IPS-11a (cell line): Measurements from ENCODE around the gene UBAC2.
A peak's percentile ranks its signal among the peaks of the same experiment; 100 is the strongest.

Experiments
- H3K4me3 ChIP-seq: one replicate; pipeline ENCODE4 v1.5.1; 2013; ENCODE audit warnings: low read depth, low read length, control low read depth

Gene UBAC2, protein sequence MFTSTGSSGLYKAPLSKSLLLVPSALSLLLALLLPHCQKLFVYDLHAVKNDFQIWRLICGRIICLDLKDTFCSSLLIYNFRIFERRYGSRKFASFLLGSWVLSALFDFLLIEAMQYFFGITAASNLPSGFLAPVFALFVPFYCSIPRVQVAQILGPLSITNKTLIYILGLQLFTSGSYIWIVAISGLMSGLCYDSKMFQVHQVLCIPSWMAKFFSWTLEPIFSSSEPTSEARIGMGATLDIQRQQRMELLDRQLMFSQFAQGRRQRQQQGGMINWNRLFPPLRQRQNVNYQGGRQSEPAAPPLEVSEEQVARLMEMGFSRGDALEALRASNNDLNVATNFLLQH

DNA sequence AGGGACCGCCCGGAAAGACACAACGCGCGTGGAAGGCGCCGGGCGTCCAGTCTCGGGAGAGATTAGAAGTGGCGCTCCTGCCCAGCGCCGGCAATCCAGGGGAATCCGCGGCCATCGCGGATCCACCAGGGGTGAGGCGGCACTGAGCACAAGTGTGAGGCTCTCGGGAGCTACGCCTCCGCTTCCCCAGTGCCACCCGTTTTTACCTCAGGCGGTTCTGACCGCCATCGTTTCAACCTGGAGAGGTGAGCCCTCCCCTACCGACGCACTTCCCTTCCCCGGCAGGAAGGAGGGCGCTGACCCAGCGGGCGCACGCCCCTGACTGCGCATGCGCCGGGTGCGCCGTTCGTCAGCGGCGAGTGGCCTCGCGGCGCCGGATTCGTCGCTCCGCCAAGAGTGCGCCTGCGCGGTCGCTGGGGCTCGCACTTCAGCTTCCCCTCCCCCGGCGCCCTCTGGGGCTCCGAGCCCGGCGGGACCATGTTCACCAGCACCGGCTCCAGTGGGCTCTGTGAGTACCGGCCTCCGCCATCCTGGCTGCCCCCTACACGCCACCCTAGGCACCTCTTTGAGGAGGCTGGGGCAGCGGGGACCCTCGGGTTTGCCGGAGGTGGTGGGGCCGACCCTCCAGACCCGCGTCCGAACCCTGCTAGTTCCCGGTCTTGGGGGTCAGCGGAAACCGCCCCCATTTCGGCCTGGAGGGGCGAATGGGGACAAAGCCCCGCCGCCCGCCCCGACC, at the start of gene UBAC2:
UBAC2 (plus strand) TSS at position 423 of the 736 bp plus-strand sequence; CDS start at position 478, 55 bp downstream.
- peak within 1 kb of the TSS; percentile 97 for H3K4me3 ChIP-seq

DNA sequence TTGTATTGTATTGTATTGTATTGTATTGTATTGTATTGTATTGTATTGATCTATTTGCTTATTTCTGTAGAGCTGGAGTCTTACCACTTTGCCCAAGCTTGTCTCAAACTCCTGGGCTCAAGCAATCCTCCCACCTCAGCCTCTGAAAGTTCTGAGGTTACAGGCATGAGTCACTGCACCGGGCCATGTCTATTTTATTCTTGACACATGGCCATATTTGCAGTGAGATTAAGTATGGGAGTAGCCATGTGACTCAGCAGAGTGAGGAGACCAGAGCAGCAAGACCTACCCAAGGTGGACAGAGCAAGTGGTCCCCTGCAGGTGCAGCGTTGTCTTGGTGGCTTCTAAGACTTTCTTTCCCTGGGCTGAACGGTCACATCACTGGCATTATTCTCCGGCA, 49.1 kb upstream of the UBAC2 start:
- H3K4me3 ChIP-seq: no peak overlapping the region

DNA sequence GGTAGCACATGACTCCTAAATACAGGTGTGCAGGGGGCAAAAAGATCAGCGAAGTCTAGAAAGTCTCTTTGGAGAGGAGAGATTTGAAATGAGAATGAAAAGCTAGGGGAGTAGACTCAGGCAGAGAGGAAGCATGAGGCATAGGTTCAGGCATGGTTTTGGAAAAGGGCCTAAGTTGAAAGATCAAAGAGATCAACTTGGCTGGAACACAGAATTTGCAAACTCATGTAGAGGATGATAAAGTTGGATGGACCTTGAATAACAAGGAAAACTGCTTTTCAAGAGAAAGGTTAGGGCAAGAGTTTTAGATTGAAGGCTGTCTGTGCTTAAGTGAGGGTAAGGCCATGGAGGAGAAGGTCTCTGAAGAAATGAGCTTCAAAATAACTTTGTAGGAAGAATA, 47.4 kb upstream of the UBAC2 start:
- H3K4me3 ChIP-seq: no peak overlapping the region

DNA sequence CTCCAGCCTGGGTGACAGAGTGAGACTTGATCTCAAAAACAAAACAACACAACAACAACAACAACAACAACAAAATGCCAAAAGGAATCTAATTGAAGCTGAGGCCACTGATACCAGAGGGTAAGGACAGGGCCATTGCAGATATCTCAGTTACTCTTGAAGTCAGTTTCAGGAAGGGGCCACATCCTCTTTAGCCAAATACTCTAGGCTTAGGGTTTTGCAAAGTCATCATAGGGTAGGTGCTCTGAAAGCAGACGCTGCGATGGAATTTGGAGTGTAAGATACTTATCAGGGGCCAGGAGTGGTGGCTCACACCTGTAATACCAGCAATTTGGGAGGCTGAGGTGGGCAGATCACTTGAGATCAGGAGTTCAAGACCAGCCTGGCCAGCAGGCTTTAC, 46.6 kb upstream of the UBAC2 start:
- H3K4me3 ChIP-seq: no peak overlapping the region

DNA sequence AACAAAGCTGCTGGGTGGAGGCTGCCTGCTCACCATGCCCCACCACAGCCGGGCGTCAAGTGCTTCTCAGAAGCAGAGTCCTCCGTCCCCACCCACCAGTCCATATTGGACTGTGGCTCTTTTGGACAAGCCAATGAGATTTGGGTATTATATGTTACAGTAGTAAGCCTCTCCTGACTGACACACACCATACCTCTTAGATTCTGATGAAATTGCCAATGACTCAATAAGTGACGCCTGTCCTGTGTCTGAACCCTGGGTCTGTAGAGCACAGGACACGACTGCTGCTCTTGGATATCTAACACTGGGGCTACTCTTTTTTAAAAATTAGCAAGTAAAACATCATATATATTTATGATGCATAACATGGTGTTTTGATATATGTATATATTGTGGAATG, 44.8 kb upstream of the UBAC2 start:
- no peak overlapping the region for H3K4me3 ChIP-seq

DNA sequence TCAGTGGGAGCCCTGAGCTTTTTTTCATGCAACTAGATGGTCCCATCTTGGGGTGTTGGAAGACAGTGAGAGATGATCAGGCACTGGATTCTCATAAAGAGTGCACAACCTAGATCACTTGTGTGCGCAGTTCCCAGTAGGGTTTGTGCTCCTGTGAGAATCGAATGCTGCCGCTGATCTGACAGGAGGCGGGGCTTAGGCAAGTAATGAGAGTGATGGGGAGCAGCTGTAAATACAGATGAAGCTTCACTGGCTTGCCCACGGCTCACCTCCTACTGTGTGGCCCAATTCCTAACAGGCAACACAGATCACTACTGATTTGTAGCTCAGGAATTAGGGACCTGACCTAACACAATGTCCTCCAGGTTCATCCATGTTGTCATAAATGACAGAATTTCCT, 43.6 kb upstream of the UBAC2 start:
- H3K4me3 ChIP-seq: no peak overlapping the region

DNA sequence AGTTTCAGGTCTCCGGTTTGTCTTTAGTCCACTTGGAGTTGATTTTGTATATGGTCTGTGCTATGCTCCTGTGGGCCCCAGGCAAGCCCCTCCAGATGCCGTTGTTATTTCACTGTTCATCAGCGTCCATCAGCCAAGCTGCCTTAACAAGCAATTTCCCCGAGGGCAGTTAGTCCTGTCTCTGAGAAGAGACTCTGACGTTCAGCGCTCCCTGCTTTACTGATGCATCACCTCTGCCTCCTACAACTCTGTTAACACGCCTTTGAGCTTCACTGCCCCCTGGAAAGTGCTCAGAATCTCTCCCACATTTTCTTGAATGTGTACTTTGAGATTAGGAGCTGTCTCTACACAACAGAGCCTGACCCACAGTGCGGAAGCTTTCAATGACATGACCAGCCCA, 41.8 kb upstream of the UBAC2 start:
- no peak overlapping the region for H3K4me3 ChIP-seq

DNA sequence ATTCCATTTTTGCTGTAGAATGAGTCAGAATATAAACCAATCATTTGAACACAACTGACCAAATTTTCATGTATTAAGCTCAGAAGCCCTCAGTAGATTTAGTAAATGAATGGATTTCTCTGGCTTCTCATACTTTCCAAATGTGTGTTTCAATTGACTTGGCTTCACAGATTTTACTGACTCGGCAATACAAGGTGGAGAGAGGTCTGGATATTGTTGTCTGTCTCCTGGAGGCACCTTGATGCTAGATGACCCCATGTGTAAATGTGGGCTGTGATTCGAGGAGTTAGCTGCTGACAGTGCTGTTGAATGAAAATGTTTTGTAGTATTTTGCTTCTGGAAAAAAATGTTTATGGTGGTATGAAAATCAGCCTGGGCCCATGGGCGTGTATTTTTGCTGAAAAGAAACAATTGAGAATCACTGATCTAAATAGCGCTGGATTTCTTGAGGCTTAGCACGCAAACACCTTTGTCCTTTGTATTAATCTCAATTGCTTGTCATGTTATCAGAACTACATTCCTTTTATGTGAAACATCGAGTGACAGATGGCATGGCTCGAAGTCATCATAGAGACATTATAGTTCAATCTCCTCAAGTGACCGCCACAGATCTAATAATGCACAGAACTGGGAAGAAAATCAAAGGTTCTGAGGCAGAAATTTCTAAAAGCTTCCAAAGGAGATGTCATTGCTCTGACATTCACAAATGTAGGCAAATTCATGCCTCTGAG, 41.2 kb upstream of the UBAC2 start:
- no peak overlapping the region for H3K4me3 ChIP-seq

DNA sequence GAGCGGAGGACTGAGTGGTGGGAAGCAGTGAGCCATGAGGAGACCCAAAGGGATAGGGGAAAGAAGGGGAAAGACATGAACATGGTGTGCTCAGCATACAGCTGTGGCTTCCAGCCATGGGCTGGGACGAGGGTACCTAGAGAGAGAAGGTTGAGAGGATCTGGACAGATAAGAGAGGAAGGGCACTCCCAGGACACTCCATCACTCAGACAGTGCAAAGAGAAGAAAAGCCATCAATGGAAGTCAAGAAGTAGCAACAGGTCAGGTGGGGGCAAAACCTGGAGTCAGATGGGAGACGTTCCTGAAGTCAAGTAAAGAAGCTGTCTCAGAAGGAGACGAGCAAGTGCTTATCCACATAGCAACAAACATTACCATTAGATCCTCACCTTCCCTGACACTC, 40.2 kb upstream of the UBAC2 start:
- H3K4me3 ChIP-seq: no peak overlapping the region

DNA sequence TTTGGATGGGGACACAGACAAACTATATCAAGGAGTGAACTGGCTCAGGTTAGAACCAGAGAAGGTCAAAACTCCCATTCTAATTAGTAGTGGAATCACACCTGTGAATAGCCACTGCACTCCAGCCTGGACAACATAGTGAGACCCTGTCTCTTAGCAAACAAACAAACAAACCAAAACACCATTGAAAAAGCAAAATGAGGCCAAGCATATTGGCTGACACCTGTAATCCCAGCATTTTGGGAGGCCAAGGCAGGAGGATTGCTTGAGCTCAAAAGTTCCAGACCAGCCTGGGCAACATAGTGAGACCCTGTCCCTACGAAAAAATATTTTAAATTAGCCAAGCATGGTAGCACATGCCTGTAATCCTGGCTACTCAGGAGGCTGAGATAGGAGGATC, 39.1 kb upstream of the UBAC2 start:
- H3K4me3 ChIP-seq: no peak overlapping the region

DNA sequence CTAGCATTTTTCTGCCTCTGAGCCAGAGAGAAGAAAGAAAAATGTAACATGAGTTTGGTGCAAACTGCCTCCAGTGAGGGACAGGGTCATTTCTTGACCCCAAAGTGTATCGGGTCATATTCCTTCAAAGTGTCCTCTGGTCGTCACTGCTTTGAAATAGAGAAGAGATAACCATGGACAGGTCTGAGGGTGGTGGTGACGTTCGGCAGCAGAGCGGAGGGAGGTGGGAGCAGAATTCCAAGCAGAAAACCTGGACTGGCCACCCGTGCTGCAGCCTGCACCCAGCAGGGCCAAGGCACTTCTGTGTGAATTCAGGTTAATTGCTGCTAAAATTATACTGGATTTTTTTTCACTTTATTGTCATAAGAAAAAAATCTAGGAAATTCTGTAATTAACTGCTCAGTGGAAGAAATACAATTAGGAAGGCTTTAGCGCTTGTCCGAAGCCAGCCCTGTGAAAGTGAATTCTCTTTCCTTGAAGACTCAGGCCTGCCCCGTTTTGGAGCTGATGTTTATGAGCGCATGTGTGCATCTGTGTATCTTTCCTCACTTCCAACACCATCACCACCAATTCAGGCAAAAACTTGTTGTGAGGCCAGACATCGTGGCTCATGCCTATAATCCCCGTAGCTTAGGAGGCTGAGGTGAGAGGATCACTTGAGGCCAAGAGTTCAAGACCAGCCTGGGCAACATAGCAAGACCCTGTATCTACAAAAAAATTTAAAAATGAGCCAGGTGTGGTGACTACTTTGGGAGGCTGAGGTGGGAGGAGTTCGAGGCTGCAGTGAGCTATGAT, 37.9 kb upstream of the UBAC2 start:
- no peak overlapping the region for H3K4me3 ChIP-seq

DNA sequence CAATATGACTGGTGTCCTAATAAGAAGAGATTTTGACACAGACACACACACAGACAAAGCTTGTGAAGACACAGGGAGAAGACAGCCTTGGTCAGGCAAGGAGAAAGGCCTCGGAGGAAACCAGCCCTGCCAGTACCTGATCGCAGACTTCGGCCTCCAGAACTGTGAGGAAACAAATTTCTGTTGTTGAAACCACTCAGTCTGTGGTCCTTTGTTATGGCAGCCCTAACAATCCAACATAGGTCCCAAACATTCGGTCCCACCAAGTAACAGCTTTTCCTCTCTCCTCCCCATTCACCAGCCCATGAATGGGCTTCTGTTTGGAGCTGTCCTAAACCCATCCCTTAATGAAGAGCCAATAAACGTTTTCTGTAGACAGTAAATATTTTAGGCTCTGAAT, 36.4 kb upstream of the UBAC2 start:
- H3K4me3 ChIP-seq: no peak overlapping the region

DNA sequence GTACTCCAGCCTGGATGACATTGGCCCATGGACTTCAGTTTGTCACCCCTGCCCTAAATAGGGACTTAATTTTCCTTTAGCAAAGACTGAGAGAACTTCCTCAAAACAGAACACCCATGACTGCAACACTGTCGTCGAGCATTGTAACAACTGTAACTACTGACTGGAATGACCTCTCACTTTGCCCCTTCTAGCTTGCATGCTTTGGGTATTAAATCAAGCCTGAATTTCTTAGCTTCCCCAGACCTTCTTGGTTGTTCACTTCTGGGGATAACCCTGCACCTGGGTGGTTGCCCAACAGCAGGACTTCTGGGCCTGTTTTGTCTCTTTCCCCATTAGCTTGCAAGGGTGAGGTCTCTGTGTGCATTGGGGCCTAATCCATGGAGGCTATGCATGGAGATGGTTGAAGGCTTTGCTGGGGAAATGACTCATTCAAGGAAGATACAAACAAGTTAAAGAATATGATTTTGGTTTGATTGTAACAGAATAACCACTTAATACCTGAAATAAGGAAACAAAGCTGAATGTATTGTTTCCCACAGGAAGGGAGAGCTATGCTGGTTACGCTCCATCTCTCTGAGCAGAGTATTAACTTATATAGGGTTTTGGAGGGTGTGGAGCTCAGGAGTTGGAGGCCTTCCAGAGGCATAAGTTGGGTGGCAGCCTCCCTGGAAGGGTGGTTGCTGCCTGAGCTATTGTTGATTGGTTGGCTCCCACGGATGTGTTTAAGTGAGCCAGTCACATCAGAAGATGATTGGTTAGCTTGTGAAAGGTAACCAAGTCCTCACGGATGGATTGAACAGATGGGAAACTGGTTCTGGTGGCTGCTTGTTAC, 34.7 kb upstream of the UBAC2 start:
- H3K4me3 ChIP-seq: no peak overlapping the region

DNA sequence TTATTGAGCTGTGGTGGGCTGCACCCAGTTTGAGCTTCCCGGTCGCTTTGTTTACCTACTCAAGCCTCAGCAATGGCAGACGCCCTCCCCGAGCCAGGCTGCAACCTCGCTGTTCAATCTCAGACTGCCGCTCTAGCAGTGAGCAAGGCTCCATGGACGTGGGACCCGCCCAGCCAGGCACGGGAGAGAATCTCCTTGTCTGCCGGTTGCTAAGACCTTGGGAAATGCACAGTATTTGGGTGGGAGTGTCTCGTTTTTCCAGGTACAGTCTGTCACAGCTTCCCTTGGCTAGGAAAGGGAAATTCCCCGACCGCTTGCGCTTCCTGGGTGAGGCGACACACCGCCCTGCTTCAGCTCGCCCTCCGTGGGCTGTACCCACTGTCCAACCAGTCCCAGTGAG, 27.7 kb upstream of the UBAC2 start:
- no peak overlapping the region for H3K4me3 ChIP-seq

DNA sequence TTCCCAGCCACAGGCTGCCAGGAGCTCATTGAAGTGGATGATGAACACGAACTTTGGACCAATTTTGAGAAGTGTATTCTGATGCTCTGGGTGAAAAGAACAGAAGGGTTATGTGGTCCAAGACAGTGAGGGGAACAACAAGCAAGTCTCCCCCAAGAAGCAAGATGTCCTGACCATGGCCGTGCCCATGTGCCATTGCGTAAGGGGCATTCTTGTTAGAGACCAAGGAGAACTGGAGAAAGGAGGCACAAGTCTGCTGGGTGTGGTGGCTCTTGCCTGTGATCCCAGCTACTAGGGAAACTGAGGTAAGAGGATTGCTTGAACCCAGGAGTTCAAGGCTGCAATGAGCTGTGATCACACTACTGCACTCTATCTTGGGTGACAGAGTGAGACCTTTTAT, 27.0 kb upstream of the UBAC2 start:
- H3K4me3 ChIP-seq: no peak overlapping the region

DNA sequence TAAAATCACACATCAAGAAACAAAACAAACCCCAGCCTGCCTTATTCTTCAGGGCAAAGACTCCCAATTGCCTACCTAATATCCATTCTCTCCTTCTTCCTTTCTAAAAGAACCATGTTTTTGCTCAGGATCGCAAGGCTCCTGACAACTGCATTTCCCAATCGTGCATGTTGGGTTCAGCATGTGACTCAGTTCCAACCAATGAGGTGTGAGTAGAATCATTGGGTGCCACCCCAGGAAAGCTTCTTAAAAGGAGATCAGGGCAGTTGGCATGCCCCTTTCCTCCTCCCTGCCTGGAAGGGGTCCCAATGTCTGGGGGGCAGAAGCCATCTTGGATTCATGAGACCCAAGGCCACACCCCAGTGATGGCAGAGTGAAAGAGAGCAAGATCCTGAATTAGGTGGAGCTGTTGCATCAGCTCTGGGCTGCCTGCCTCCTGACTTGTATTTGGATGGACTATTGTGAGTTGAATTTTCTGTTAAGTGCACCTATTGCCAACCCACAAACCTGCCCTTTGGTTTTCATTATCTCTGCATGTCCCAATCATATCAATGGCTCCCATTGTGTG, 26.0 kb upstream of the UBAC2 start:
- no peak overlapping the region for H3K4me3 ChIP-seq

DNA sequence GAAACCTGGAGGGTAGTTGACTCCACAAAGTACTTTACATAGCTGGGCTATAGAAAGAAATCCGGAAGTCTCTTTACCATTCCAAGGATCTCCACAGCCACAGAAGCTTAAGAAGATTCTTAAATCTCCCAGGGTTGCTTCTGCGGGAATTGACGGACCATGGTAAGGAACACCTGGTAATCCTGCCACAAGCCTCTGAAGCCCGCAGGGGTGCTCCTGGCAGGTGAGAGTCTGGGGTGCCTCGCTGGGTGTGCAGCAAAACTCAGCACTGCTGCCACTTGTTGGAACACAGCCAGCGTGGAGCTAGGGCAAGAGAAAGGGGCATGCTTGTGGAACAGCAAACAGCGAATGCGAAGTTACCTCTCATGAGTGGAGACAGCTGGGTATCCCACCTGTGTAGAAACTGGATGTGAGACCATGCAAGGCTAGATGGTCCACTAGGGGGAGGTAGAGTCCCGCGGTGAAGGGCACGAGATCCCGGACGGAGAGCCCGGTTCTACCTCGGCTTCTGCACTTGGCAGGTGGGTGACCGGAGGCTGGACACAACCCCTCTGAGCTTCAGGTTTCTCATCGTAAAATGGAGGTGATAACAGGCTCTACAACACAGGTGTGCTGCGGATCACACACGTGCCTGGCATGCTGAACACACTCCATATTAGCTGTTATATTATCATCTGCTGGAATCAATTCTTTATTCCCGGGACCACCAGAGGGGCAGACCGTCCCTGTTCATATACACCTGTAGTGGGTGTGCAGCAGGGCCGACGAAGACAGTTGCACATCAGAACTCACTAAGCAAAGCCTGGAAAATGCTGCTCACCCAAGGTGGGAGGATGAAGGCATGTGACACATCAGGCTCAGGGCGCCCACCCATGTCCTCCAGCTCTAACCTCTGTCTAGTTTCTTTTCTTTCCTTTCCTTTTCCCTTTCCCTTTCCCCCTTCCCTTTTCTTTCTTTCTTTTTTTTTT, 24.1 kb upstream of the UBAC2 start:
- no peak overlapping the region for H3K4me3 ChIP-seq

DNA sequence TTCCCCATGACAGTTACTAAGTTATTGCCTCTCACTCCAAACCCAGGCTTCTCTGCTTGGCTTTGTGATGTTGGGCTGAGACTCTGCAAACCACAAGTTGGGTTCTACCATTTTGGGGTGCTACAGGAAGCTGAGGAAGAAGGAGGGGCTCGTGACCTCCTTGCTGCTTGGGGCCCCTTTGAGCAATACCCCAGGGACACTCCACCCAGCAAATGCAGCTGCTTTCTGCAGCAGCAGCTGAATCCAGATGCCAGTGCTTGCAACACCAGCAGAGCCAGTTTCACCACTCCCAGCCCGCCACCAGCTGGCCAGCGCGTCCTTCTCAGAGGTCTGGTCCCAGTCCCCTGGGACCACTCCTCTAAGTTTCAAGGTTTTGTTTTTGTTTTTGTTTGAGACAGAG, 22.0 kb upstream of the UBAC2 start:
- no peak overlapping the region for H3K4me3 ChIP-seq

DNA sequence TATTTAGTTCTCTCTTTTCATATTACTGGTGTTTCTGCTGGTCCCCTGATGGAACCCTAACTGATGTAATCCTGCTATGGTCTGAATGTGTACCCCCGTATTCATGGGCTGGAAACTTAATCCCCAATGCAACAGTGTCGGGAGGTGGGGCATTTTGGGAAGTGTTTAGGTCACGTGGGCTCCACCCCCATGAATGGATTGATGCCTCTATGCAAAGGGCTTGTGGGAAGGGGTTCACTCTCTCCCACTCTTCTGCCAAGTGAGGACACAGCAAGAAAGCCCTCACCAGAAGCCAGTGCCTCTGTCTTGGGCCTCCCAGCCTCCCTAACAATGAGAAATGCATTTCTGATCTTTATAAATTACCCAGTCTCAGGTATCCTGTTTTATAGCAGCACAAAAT, 21.2 kb upstream of the UBAC2 start:
- H3K4me3 ChIP-seq: no peak overlapping the region
